ENCODE data around the gene RHBDL3. TPM values are rescaled to one million over a fixed set of nuclear protein-coding genes. Genes with fewer than 3 reads are reported as not detected.

Gene RHBDL3
- total RNA-seq, 2 experiments from 2014 or later, result 0.15 TPM; not detected in 1

GRCh38 chr17:32361270-32361669 lies 95.6 kb downstream of the RHBDL3 start:
- POLR2A ChIA-PET, result no interaction called here

GRCh38 chr17:32370426-32370825 lies 104.8 kb downstream of the RHBDL3 start:
- TF ChIP-seq EZH2phosphoT487 (IDR thresholded peaks at IDR 0.05; ENCODE audit: borderline replicate concordance, low read depth, low read length), result no peak
- Histone ChIP-seq H3K27ac (ENCODE audit: low read depth, low read length, poor library complexity, severe bottlenecking) (no peak overlapping the region), H2AFZ (ENCODE audit: low read length) (no peak overlapping the region), H3K79me2 (ENCODE audit: insufficient read depth, low read depth, low read length) (peaks cover 53% of the 10 kb centered on the region; the same call in 1 of the 2 replicates), H3K4me3 (ENCODE audit: low read depth, low read length, poor library complexity, severe bottlenecking) (no peak overlapping the region), H3K4me2 (ENCODE audit: low read length) (no peak overlapping the region), H3K36me3 (ENCODE audit: insufficient read depth, low read length) (peaks cover 97% of the 10 kb centered on the region), H3K4me1 (ENCODE audit: insufficient read depth, low read length, poor library complexity, severe bottlenecking) (no peaks in the 10 kb centered on the region), H3K9me2 (ENCODE audit: insufficient read depth, low read length) (no peaks in the 10 kb centered on the region), H3K9me3 (ENCODE audit: low read length) (no peaks in the 10 kb centered on the region), H4K20me1 (ENCODE audit: insufficient read depth, low read length) (peaks cover 5% of the 10 kb centered on the region; the same call in 1 of the 2 replicates)
- CTCF ChIA-PET (ENCODE audit: unreplicated experiment), result no interaction called here
- no peak for DNase-seq (ENCODE audit: low spot score)
- intact Hi-C loops (cut with micrococcal nuclease; ENCODE audit: unreplicated experiment), result no loop called here
- no TSS peak for BruUV-seq (replicated peaks)
- POLR2A ChIA-PET, result interaction anchor here (0.9 kb wide), 1 partner anchor 69 kb away, joined by 3 read pairs; no protein-coding TSS in a partner anchor

More at GRCh38 chr17:32361270-32361669, 95.6 kb downstream of the RHBDL3 start:
- intact Hi-C loops (cut with micrococcal nuclease; ENCODE audit: unreplicated experiment), result no loop called here
- H2AFZ ChIP-seq (ENCODE audit: low read length), result no peak overlapping the region
- DNase-seq (ENCODE audit: low spot score), result no peak
- peaks cover 85% of the 10 kb centered on the region for H3K79me2 ChIP-seq (ENCODE audit: insufficient read depth, low read depth, low read length)
- H3K4me2 ChIP-seq (ENCODE audit: low read length), result no peak overlapping the region
- no peak overlapping the region for H3K4me3 ChIP-seq (ENCODE audit: low read depth, low read length, poor library complexity, severe bottlenecking)
- CTCF ChIA-PET (ENCODE audit: unreplicated experiment), result no interaction called here
- H3K4me1 ChIP-seq (ENCODE audit: insufficient read depth, low read length, poor library complexity, severe bottlenecking), result no peaks in the 10 kb centered on the region
- peaks cover 98% of the 10 kb centered on the region for H3K36me3 ChIP-seq (ENCODE audit: insufficient read depth, low read length)
- peaks cover 31% of the 10 kb centered on the region for H4K20me1 ChIP-seq (ENCODE audit: insufficient read depth, low read length)
- TF ChIP-seq CTCF (conservative IDR thresholded peaks at IDR 0.05; ENCODE audit: low read length) (no peak), EZH2phosphoT487 (IDR thresholded peaks at IDR 0.05; ENCODE audit: borderline replicate concordance, low read depth, low read length) (no peak)
- no peak overlapping the region for H3K27ac ChIP-seq (ENCODE audit: low read depth, low read length, poor library complexity, severe bottlenecking)
- H3K9me2 ChIP-seq (ENCODE audit: insufficient read depth, low read length), result no peaks in the 10 kb centered on the region
- BruUV-seq (replicated peaks), result no TSS peak
- no peaks in the 10 kb centered on the region for H3K9me3 ChIP-seq (ENCODE audit: low read length)

Small RNAs within 50 kb of the gene (microRNA-seq; reads per million reads assigned to microRNA genes)
- gene MIR632 (ENCODE audit: borderline replicate concordance), result 9.1 reads per million, percentile 11 among the genes with 10 or more reads in this experiment

Small RNAs within 50 kb of the gene (small RNA-seq; reads per million reads assigned to genes)
- gene UBL5P2, result not detected

Other genes starting within 250 kb of the RHBDL3 start
- 19.4 and 23.9 TPM in 2 replicates for gene RHOT1, start 123.3 kb upstream of the RHBDL3 start, total RNA-seq (2014; rRNA removed; shearing (Covaris generic))
- gene RHOT1, start 123.3 kb upstream of the RHBDL3 start, total RNA-seq (2022), result 24.2 and 25.7 TPM in 2 replicates
- gene C17orf75, start 76.3 kb downstream of the RHBDL3 start, total RNA-seq (2014; rRNA removed; shearing (Covaris generic)), result 70.9 and 106 TPM in 2 replicates
- 64.8 and 66.1 TPM in 2 replicates for gene C17orf75, start 76.3 kb downstream of the RHBDL3 start, total RNA-seq (2022)
- gene ZNF207, start 84.3 kb downstream of the RHBDL3 start, total RNA-seq (2014; rRNA removed; shearing (Covaris generic)), result 121 and 157 TPM in 2 replicates
- 284 and 309 TPM in 2 replicates for gene ZNF207, start 84.3 kb downstream of the RHBDL3 start, total RNA-seq (2022)
- 81.0 and 89.3 TPM in 2 replicates for gene PSMD11, start 178.7 kb downstream of the RHBDL3 start, total RNA-seq (2014; rRNA removed; shearing (Covaris generic))
- 123 and 137 TPM in 2 replicates for gene PSMD11, start 178.7 kb downstream of the RHBDL3 start, total RNA-seq (2022)
- 0.51 and 1.3 TPM in 2 replicates for gene CDK5R1, start 221.2 kb downstream of the RHBDL3 start, total RNA-seq (2014; rRNA removed; shearing (Covaris generic))
- gene CDK5R1, start 221.2 kb downstream of the RHBDL3 start, total RNA-seq (2022), result 2.0 and 2.2 TPM in 2 replicates

Data from OCI-LY7 (cell line).